Measurements from ENCODE around the gene MED31. TPM values are rescaled to one million over a fixed set of nuclear protein-coding genes. Genes with fewer than 3 reads are reported as not detected.

MED31 gene
- total RNA-seq, 4 donors from 2014 or later = 5.3 to 13.7 (median 10.4) TPM

GRCh38 chr17:6636105-6636504, 15.3 kb downstream of the MED31 start:
- peaks cover 18 to 33% of the 10 kb centered on the region in 2 donors for H3K36me3 ChIP-seq
- WGBS, 2 donors = 74 to 85% methylated on average over 2 of the region's 2 CpGs
- no peak overlapping the region for H3K4me3 ChIP-seq (replicated peaks in 1 of 3)
- H3K27me3 ChIP-seq = no peaks in the 10 kb centered on the region
- DNase-seq = no peak
- intact Hi-C loops (cut with DNase I) = no loop called here
- TF ChIP-seq POLR2A (IDR thresholded peaks at IDR 0.05) (no peak), CTCF (IDR thresholded peaks at IDR 0.05) (no peak)
- H3K9me3 ChIP-seq = no peaks in the 10 kb centered on the region
- H3K4me1 ChIP-seq = peaks cover 15 to 16% of the 10 kb centered on the region in 2 donors
- no peak overlapping the region for H3K27ac ChIP-seq

DNA sequence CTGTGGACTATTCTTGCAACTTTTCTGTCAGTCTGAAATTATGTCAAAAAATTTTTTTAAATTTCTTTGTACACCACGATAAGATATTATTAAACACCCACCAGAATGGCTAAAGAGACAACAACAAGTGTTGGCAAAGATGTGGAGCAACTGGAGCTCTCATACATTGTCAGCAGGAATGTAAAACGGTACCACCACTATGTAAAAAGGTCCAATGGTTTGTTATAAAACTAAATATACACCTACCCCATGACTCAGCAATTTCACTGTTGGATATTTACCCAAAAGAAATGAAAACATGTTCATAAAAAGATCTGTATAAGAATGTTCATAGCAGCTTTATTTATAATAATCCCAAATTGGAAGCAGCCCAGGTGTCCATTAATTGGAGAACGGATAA, 18.1 kb downstream of the MED31 start:
- Histone ChIP-seq H3K36me3 (peaks cover 22 to 34% of the 10 kb centered on the region in 2 donors), H3K27ac (no peak overlapping the region), H3K27me3 (no peaks in the 10 kb centered on the region), H3K9me3 (no peaks in the 10 kb centered on the region), H3K4me3 (replicated peaks in 1 of 3) (no peak overlapping the region), H3K4me1 (peaks cover under 1 to 2% of the 10 kb centered on the region in 2 donors)
- no peak for DNase-seq
- intact Hi-C loops (cut with DNase I) = no loop called here
- 96 to 99% methylated on average over 3 of the region's 3 CpGs for WGBS, 2 donors
- TF ChIP-seq POLR2A (IDR thresholded peaks at IDR 0.05) = no peak
- TF ChIP-seq CTCF (IDR thresholded peaks at IDR 0.05) = no peak

DNA sequence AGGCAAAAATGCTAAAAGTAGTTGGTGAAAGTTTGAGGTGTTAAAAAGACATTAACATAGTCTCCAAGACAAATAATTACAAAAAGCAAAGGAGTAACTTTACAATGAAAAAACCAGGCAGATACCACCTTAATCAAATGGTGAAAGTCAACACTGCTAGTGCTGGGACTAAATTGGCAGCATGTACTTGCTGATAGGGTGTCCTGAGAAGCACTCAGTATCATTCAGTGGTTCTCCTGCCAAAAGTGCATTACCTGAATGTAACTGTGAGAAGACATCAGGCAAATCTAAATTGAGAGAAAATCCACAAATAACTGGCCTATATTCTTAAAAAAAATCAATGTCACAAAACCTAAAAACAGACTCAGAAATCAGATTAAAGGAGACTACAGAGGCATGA, 18.9 kb downstream of the MED31 start:
- TF ChIP-seq POLR2A (IDR thresholded peaks at IDR 0.05) (no peak), CTCF (IDR thresholded peaks at IDR 0.05) (no peak)
- intact Hi-C loops (cut with DNase I) = no loop called here
- H3K4me1 ChIP-seq = no peaks in the 10 kb centered on the region
- H3K9me3 ChIP-seq = no peaks in the 10 kb centered on the region
- no peak for DNase-seq
- no peaks in the 10 kb centered on the region for H3K27me3 ChIP-seq
- peaks cover 29 to 41% of the 10 kb centered on the region in 2 donors for H3K36me3 ChIP-seq
- no peak overlapping the region for H3K4me3 ChIP-seq (replicated peaks in 1 of 3)
- no peak overlapping the region for H3K27ac ChIP-seq

DNA sequence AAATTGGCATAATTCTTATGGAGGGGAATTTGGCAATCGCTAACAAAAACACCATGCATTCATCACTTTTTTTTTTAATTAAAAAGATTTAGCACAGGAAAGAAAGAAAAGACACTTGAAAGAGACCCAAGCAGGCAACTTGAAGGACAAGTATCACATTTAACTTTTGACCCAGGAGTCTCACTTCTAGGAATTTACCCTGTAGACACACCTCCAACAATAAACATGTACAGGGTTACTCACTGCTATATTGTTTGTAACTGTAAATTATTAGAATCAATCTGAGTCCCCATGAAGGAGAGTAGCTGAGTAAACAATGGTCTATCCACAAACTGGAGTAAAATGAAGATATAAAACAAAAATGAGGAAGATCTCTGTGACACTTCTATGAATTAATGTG, 21.0 kb downstream of the MED31 start:
- WGBS, 2 donors = 98 to 100% methylated on average over 1 of the region's 1 CpG
- no peak for TF ChIP-seq POLR2A (IDR thresholded peaks at IDR 0.05)
- no peak for TF ChIP-seq CTCF (IDR thresholded peaks at IDR 0.05)
- H3K36me3 ChIP-seq = peaks cover 34 to 53% of the 10 kb centered on the region in 2 donors

GRCh38 chr17:6627019-6627418, 24.4 kb downstream of the MED31 start:
- H3K4me3 ChIP-seq (replicated peaks in 1 of 3) = no peak overlapping the region
- 71 to 90% methylated on average over 1 of the region's 1 CpG for WGBS, 2 donors

More for the DNA sequence above, 21.0 kb downstream of the MED31 start:
- Histone ChIP-seq H3K27ac (no peak overlapping the region), H3K9me3 (no peaks in the 10 kb centered on the region), H3K4me3 (replicated peaks in 1 of 3) (no peak overlapping the region), H3K27me3 (no peaks in the 10 kb centered on the region), H3K4me1 (no peaks in the 10 kb centered on the region)
- intact Hi-C loops (cut with DNase I) = no loop called here
- no peak for DNase-seq

More at GRCh38 chr17:6627019-6627418, 24.4 kb downstream of the MED31 start:
- no peak for DNase-seq
- Histone ChIP-seq H3K9me3 (no peaks in the 10 kb centered on the region), H3K4me1 (no peaks in the 10 kb centered on the region), H3K27ac (no peak overlapping the region), H3K36me3 (peaks cover 16 to 38% of the 10 kb centered on the region in 2 donors), H3K27me3 (no peaks in the 10 kb centered on the region)
- intact Hi-C loops (cut with DNase I) = no loop called here
- TF ChIP-seq CTCF (IDR thresholded peaks at IDR 0.05) (no peak), POLR2A (IDR thresholded peaks at IDR 0.05) (no peak)

Data from thyroid gland (tissue), 4 donors.